ENCODE data around the gene HPGDS.
"Not testable (repeated sequence)": the region's sequence is repeated elsewhere in the genome, so short reads cannot be mapped to it uniquely, and the experiment has no call there.

The HPGDS gene

DNA sequence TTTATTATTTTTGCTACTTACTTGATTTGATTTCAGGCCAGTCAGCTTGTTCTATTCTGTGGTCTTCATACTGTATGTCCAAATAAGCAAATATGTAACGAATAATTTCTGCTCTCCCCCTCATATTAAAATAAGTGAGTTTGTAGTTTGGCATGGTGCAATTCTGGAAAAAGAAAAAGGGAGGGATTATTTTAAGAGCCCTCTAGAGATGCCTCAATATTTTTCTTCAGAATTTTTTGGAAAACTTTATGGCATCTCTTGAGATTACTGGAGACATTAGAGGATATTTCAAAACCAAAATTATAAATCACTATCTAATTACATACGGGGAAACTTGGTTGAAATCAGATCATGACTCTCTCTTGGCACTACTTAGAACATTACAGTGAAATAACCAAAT lies 8.2 kb downstream of the HPGDS start:
- no peak for DNase-seq (ENCODE audit: low spot score)
- TF ChIP-seq, protein P1, sequence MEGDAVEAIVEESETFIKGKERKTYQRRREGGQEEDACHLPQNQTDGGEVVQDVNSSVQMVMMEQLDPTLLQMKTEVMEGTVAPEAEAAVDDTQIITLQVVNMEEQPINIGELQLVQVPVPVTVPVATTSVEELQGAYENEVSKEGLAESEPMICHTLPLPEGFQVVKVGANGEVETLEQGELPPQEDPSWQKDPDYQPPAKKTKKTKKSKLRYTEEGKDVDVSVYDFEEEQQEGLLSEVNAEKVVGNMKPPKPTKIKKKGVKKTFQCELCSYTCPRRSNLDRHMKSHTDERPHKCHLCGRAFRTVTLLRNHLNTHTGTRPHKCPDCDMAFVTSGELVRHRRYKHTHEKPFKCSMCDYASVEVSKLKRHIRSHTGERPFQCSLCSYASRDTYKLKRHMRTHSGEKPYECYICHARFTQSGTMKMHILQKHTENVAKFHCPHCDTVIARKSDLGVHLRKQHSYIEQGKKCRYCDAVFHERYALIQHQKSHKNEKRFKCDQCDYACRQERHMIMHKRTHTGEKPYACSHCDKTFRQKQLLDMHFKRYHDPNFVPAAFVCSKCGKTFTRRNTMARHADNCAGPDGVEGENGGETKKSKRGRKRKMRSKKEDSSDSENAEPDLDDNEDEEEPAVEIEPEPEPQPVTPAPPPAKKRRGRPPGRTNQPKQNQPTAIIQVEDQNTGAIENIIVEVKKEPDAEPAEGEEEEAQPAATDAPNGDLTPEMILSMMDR (conservative IDR thresholded peaks at IDR 0.05; ENCODE audit: low read depth): no peak
- H3K27ac ChIP-seq: no peak overlapping the region
- ChIA-PET POLR2A (ENCODE audit: low non-redundant PET) (no interaction called here), CTCF (no interaction called here)

DNA sequence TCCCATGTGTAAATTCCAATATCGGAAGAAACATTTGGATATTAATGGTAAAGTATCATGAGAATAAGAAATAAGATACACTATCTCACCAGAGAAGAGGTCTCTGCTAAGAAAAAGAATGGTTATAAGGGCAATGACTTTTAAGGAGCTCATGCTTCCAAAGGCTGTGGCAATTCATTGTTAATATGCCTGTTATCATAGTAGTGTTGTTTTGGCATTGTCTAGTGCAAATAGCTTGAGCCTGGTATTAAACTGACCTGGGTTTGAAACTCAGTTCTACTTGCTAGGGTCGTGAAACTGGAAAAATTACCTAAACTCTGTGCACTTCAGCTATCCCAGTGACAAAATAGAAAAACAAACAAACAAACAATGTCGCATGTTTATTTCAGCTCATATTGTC lies 8.8 kb downstream of the HPGDS start:
- ChIA-PET POLR2A (ENCODE audit: low non-redundant PET) (no interaction called here), CTCF (no interaction called here)
- H3K27ac ChIP-seq: no peak overlapping the region
- DNase-seq (ENCODE audit: low spot score): no peak
- TF ChIP-seq, protein P1 (conservative IDR thresholded peaks at IDR 0.05; ENCODE audit: low read depth): no peak

DNA sequence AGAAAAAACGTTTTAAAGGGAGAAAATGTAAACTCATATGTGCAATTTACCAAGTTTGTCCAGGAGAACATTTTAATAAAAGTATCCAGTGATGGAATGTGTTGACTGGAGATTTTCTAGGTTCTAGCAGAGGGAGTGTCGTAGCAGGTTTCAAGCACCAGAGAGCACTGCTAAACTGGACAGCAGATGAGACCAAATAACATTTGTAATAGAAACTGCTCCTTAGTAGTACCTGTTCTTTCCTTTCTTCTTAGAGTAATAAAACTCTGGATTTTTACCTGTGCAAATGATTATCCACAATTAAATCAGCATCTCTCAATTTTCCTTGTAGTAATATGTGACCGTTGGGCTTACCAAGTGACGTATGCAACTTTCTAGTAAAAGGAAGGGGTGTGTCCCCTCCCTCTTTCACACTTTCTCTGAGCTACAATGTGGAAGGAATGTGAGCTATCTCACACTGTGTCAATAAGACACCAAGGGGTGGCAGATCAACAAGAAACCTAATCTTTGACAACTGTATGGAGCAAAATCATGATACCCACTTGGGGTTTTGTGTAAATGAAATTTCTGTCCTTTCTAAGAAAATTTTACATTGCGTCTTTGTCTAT lies 9.5 kb downstream of the HPGDS start:
- TF ChIP-seq, protein P1 (conservative IDR thresholded peaks at IDR 0.05; ENCODE audit: low read depth): no peak
- no peak for DNase-seq (ENCODE audit: low spot score)
- ChIA-PET POLR2A (ENCODE audit: low non-redundant PET) (no interaction called here), CTCF (no interaction called here)
- H3K27ac ChIP-seq: no peak overlapping the region

DNA sequence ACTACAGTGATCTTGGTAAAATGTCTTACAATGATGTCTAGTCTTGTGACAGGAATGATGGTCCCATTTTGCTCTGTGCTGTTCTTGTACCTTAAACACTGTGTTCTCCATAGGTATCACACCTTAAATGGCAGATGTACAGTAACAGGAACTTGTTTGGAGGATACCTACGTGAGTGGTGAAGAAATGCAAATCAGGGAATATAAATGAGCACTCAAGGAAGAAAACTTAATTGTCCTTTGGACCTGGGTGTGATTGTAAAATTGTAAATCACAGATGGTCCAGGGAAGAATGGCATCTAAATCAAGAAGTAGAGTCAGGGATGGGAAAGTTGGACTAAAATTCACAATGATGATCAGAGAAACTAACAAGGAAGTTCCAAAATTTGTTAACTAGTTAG lies 12.7 kb downstream of the HPGDS start:
- TF ChIP-seq, protein P1 (conservative IDR thresholded peaks at IDR 0.05; ENCODE audit: low read depth): no peak
- no peak overlapping the region for H3K27ac ChIP-seq
- POLR2A ChIA-PET (ENCODE audit: low non-redundant PET): no interaction called here
- DNase-seq (ENCODE audit: low spot score): no peak
- CTCF ChIA-PET: interaction anchor here (0.5 kb wide), 1 partner anchor 262 kb away, joined by 3 read pairs; no protein-coding TSS in a partner anchor

DNA sequence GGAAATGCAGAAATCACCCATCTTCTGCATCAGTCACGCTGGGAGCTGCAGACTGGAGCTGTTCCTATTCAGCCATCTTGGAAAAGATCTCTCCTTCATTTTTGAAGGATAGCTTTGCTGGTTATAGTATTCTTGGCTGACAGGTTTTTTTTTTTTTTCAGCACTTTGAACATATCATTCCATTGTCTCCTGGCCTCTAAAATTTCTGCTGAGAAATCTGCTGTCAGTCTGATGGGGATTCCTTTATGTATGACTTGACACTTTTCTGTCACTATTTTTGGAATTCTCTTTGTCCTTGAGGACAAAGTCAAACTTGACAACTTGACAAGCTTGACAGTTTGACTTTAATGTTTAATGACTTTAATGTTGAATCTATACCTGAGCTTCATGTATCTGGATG lies 16.8 kb downstream of the HPGDS start:
- no peak for DNase-seq (ENCODE audit: low spot score)
- CTCF ChIA-PET: no interaction called here
- TF ChIP-seq, protein P1 (conservative IDR thresholded peaks at IDR 0.05; ENCODE audit: low read depth): no peak
- POLR2A ChIA-PET (ENCODE audit: low non-redundant PET): no interaction called here
- H3K27ac ChIP-seq: no peak overlapping the region

DNA sequence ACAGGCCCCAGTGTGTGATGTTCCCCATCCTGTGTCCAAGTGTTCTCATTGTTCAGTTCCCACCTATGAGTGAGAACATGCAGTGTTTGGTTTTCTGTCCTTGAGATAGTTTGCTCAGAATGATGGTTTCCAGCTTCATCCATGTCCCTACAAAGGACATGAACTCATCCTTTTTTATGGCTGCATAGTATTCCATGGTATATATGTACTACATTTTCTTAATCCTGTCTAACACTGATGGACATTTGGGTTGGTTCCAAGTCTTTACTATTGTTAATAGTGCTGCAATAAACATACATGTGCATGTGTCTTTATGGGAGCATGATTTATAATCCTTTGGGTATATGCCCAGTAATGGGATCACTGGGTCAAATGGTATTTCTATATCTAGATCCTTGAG lies 22.7 kb downstream of the HPGDS start:
- DNase-seq (ENCODE audit: low spot score); CTCF ChIA-PET; POLR2A ChIA-PET (ENCODE audit: low non-redundant PET); H3K27ac ChIP-seq: not testable (repeated sequence)

DNA sequence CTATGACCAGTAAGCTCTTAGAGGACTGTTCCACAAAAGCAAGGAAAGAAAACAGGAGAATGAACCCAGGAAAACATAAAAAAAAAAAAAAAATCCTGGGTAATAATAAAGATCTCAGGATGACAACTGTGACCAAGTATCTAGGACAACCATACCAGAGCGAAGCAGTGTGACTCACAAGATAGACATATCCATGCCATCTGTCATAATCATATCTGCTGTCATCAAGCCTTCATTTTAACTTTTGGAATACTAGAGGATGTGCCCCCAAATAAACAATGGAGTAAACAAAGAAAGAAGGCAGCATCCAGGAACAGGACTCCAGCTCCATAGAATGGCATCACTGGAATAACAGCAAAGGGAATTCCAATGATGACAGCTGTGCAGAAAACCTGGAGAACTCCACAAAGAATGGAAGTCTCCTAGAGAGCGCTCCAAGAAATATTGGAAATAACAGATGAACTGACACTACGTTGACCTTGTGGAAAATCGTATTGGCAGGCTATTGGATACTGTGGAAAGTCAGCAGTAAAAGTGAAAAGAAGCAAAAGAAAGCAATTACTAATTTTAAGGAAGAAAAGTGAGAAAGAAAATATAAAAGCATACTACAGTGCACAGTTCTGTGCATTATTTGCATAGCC lies 35.3 kb downstream of the HPGDS start:
- ChIA-PET POLR2A (ENCODE audit: low non-redundant PET) (no interaction called here), CTCF (interaction anchor here (0.6 kb wide), 1 partner anchor 8 kb away, joined by 4 read pairs; no protein-coding TSS in a partner anchor)

More for the DNA sequence above, 35.3 kb downstream of the HPGDS start:
- DNase-seq (ENCODE audit: low spot score): no peak
- TF ChIP-seq, protein P1 (conservative IDR thresholded peaks at IDR 0.05; ENCODE audit: low read depth): no peak
- H3K27ac ChIP-seq: no peak overlapping the region

All from RWPE1 (cell line).